Measurements from ENCODE around the gene IQSEC3. TPM values are rescaled to one million over a fixed set of nuclear protein-coding genes. Genes with fewer than 3 reads are reported as not detected.

IQSEC3 gene
- total RNA-seq, 1 experiment from 2014 or later, result 0.55 TPM

DNA sequence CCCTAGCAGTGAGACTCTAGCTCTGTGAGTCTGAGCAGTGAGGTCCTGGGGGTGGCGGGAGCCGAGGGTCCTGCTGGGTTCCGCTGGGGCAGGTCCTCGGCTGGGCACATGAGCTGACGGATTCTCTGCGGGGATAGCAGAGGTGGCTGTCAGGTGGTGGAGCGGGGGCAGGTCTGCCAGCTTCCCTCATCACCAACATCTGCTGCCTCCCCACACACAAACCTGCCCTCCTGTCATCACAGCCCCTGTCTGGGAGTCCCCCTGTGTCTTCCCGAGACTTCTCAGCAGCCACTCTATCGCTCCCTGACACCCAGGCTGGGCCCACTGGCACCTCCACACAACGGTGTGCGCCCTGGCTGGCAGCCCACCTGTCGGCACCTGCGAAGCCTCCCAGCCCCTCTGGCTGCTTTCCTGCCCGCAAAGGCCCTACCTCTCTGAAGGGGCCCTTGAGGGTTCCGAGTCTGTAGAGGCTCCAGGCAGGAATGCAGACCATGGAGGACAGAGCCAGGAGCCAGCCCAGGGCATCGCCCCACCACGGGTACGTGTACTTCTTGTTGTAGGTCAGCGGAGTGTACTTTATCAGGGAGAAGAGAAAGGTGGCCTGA, 154.5 kb downstream of the IQSEC3 start:
- H3K27ac Mint-ChIP-seq, result no peak overlapping the region

More for the DNA sequence above, 154.5 kb downstream of the IQSEC3 start:
- Histone ChIP-seq H4K91ac (ENCODE audit: insufficient read length, low read depth, low read length) (no peak overlapping the region), H2BK5ac (ENCODE audit: insufficient read length, low read length) (no peak overlapping the region), H2BK120ac (ENCODE audit: low read depth, low read length, poor library complexity, severe bottlenecking) (no peak overlapping the region), H3K4me1 (ENCODE audit: insufficient read depth, low read length) (no peaks in the 10 kb centered on the region), H3K4ac (ENCODE audit: low read depth, low read length) (no peak overlapping the region), H4K8ac (replicated peaks; ENCODE audit: insufficient read length, low read depth, low read length) (no peak overlapping the region), H3K4me2 (ENCODE audit: insufficient read depth, insufficient read length, low read length) (no peak overlapping the region), H3K27me3 (ENCODE audit: insufficient read depth, low read length) (no peaks in the 10 kb centered on the region), H3K14ac (ENCODE audit: insufficient read depth, low read length) (no peak overlapping the region; the same call in 1 of the 2 replicates), H2BK15ac (ENCODE audit: low read depth, low read length) (no peak overlapping the region), H3T11ph (ENCODE audit: low read length) (no peak overlapping the region), H3K23me2 (ENCODE audit: insufficient read length, low read depth, low read length, poor library complexity, severe bottlenecking) (peaks cover 3% of the 10 kb centered on the region), H3K18ac (ENCODE audit: insufficient read length, low read depth, low read length) (no peak overlapping the region), H4K20me1 (ENCODE audit: control insufficient read depth, insufficient read depth, insufficient read length) (no peaks in the 10 kb centered on the region), H4K5ac (ENCODE audit: insufficient read length, low read depth, low read length) (no peak overlapping the region), H3K79me1 (ENCODE audit: insufficient read depth, low read depth, low read length, poor library complexity, severe bottlenecking) (no peaks in the 10 kb centered on the region), H2BK20ac (ENCODE audit: low read depth, low read length, poor library complexity, severe bottlenecking) (no peak overlapping the region), H3K56ac (ENCODE audit: insufficient read length, low read depth, low read length) (no peak overlapping the region), H3K23ac (ENCODE audit: insufficient read length, low read depth, low read length) (no peak overlapping the region), H3K79me2 (ENCODE audit: insufficient read depth, low read length) (no peaks in the 10 kb centered on the region), H3K9me3 (ENCODE audit: control insufficient read depth, low read depth, low read length) (no peaks in the 10 kb centered on the region), H2BK12ac (ENCODE audit: insufficient read length, low read depth, low read length) (no peak overlapping the region), H2AFZ (ENCODE audit: low read length) (no peak overlapping the region), H2AK5ac (ENCODE audit: insufficient read length, low read length) (no peak overlapping the region), H3K27ac (ENCODE audit: insufficient read length, low read depth, low read length) (no peak overlapping the region), H3K9ac (ENCODE audit: extremely low read depth, insufficient read length, low read length) (no peak overlapping the region)
- Mint-ChIP-seq H3K36me3 (ENCODE audit: insufficient read depth in 1 of 3, low read depth in 3 of 3) (no peaks in the 10 kb centered on the region), H3K4me1 (peaks cover 4 to 10% of the 10 kb centered on the region in 2 experiments), H3K9me3 (no peaks in the 10 kb centered on the region), H3K4me3 (no peak overlapping the region), H3K27me3 (ENCODE audit: low read depth) (peaks cover 35% of the 10 kb centered on the region)
- DNase-seq, result no peak
- no CpG with 5 or more reads among the region's 19 CpGs for WGBS (ENCODE audit: extremely low coverage, insufficient read length, low lambda C conversion rate)
- TF ChIP-seq, protein P1, sequence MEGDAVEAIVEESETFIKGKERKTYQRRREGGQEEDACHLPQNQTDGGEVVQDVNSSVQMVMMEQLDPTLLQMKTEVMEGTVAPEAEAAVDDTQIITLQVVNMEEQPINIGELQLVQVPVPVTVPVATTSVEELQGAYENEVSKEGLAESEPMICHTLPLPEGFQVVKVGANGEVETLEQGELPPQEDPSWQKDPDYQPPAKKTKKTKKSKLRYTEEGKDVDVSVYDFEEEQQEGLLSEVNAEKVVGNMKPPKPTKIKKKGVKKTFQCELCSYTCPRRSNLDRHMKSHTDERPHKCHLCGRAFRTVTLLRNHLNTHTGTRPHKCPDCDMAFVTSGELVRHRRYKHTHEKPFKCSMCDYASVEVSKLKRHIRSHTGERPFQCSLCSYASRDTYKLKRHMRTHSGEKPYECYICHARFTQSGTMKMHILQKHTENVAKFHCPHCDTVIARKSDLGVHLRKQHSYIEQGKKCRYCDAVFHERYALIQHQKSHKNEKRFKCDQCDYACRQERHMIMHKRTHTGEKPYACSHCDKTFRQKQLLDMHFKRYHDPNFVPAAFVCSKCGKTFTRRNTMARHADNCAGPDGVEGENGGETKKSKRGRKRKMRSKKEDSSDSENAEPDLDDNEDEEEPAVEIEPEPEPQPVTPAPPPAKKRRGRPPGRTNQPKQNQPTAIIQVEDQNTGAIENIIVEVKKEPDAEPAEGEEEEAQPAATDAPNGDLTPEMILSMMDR (conservative IDR thresholded peaks at IDR 0.05), result no peak

Measured in H9 (cell line).